ENCODE data around the gene PEX14.

Gene PEX14

GRCh38 chr1:10540277-10541005 lies 65.7 kb downstream of the PEX14 start:
- DNase-seq (ENCODE audit: low read depth), result no peak

GRCh38 chr1:10541286-10541685 lies 66.5 kb downstream of the PEX14 start:
- no peak for DNase-seq (ENCODE audit: low read depth)

- no peak for DNase-seq (ENCODE audit: low read depth)
Measured at GRCh38 chr1:10544239-10544638, 69.5 kb downstream of the PEX14 start.

GRCh38 chr1:10546896-10547295 lies 72.1 kb downstream of the PEX14 start:
- no peak for DNase-seq (ENCODE audit: low read depth)

- no peak for DNase-seq (ENCODE audit: low read depth)
Measured at GRCh38 chr1:10549904-10550664, 75.3 kb downstream of the PEX14 start.

GRCh38 chr1:10553118-10553517 lies 78.4 kb downstream of the PEX14 start:
- DNase-seq (ENCODE audit: low read depth), result no peak

- no peak for DNase-seq (ENCODE audit: low read depth)
Measured at GRCh38 chr1:10555635-10556429, 81.1 kb downstream of the PEX14 start.

- DNase-seq (ENCODE audit: low read depth), result no peak
Measured at GRCh38 chr1:10556430-10557005, 81.8 kb downstream of the PEX14 start.

- DNase-seq (ENCODE audit: low read depth), result no peak
Measured at GRCh38 chr1:10557714-10558113, 83.0 kb downstream of the PEX14 start.

- DNase-seq (ENCODE audit: low read depth), result no peak
Measured at GRCh38 chr1:10559386-10559785, 84.6 kb downstream of the PEX14 start.

GRCh38 chr1:10561497-10561896 lies 86.7 kb downstream of the PEX14 start:
- DNase-seq (ENCODE audit: low read depth), result no peak

- no peak for DNase-seq (ENCODE audit: low read depth)
Measured at GRCh38 chr1:10561955-10562354, 87.2 kb downstream of the PEX14 start.

- DNase-seq (ENCODE audit: low read depth), result no peak
Measured at GRCh38 chr1:10564063-10564462, 89.3 kb downstream of the PEX14 start.

- DNase-seq (ENCODE audit: low read depth), result no peak
Measured at GRCh38 chr1:10569531-10569930, 94.8 kb downstream of the PEX14 start.

GRCh38 chr1:10575616-10576015 lies 100.9 kb downstream of the PEX14 start:
- no peak for DNase-seq (ENCODE audit: low read depth)

- DNase-seq (ENCODE audit: low read depth), result no peak
Measured at GRCh38 chr1:10578070-10578469, 103.3 kb downstream of the PEX14 start.

- no peak for DNase-seq (ENCODE audit: low read depth)
Measured at GRCh38 chr1:10583641-10584040, 108.9 kb downstream of the PEX14 start.

- DNase-seq (ENCODE audit: low read depth), result no peak
Measured at GRCh38 chr1:10585242-10585641, 110.5 kb downstream of the PEX14 start.

GRCh38 chr1:10586125-10586524 lies 111.4 kb downstream of the PEX14 start:
- no peak for DNase-seq (ENCODE audit: low read depth)

GRCh38 chr1:10588640-10589039 lies 113.9 kb downstream of the PEX14 start:
- DNase-seq (ENCODE audit: low read depth), result no peak

GRCh38 chr1:10589074-10589473 lies 114.3 kb downstream of the PEX14 start:
- DNase-seq (ENCODE audit: low read depth), result no peak

GRCh38 chr1:10591010-10591409 lies 116.3 kb downstream of the PEX14 start:
- DNase-seq (ENCODE audit: low read depth), result no peak
